GM10266 (cell line): Measurements from ENCODE around the gene EXOC4.

Source experiments
- DNase-seq: peaks from one replicate; pipeline ENCODE4 v3.0.0; 2012; ENCODE audit errors: extremely low spot score
- CTCF ChIP-seq: IDR thresholded peaks from 2 replicates; pipeline ENCODE4 v1.5.1; 2012; ENCODE audit warnings: mild to moderate bottlenecking, low read depth; ENCODE audit not compliant: control insufficient read depth, insufficient read depth; ENCODE audit errors: missing control alignments

Gene EXOC4

GRCh38 chr7:133611955-133612354 is 359.1 kb downstream of the EXOC4 start:
- DNase-seq: no peak

GRCh38 chr7:133613250-133613790 is 360.4 kb downstream of the EXOC4 start:
- DNase-seq: no peak
- TF ChIP-seq CTCF: no peak

More at GRCh38 chr7:133611955-133612354, 359.1 kb downstream of the EXOC4 start:
- TF ChIP-seq CTCF: no peak

- TF ChIP-seq CTCF: no peak
- no peak for DNase-seq
Measured at GRCh38 chr7:133614251-133614650, 361.4 kb downstream of the EXOC4 start.

GRCh38 chr7:133618970-133619369 is 366.1 kb downstream of the EXOC4 start:
- DNase-seq: no peak
- no peak for TF ChIP-seq CTCF

GRCh38 chr7:133619491-133619890 is 366.6 kb downstream of the EXOC4 start:
- DNase-seq: no peak
- no peak for TF ChIP-seq CTCF

- no peak for TF ChIP-seq CTCF
- no peak for DNase-seq
Measured at GRCh38 chr7:133623721-133624120, 370.8 kb downstream of the EXOC4 start.

- TF ChIP-seq CTCF: no peak
Measured at GRCh38 chr7:133625046-133625445, 372.2 kb downstream of the EXOC4 start.

More at GRCh38 chr7:133625046-133625445, 372.2 kb downstream of the EXOC4 start:
- no peak for DNase-seq
